Stimulated activated CD8-positive, alpha-beta memory T cell treated with anti-CD3 and anti-CD28 coated beads, Interleukin-4, amount 100 ng/mL, for 1 hour (primary cell): ENCODE data around the gene UBE2Q2.
A peak's percentile ranks its signal among the peaks of the same experiment; 100 is the strongest.
"Not testable (repeated sequence)": the region's sequence is repeated elsewhere in the genome, so short reads cannot be mapped to it uniquely, and the experiment has no call there.

Experiments used
- DNase-seq, 2 donors: peaks; one replicate each; pipeline ENCODE4 v3.0.0-alpha.2; 2020; ENCODE audit warnings: low read depth in 2 of 2, low spot score in 1 of 2

UBE2Q2 gene

GRCh38 chr15:75842722-75843677, at the start of gene UBE2Q2:
Gene UBE2Q2 (plus strand): TSS chr15:75843447. CDS start chr15:75843667, 220 bp downstream.
- DNase-seq, result peak; percentile 38 to 46

- no peak for DNase-seq
Measured at GRCh38 chr15:75796321-75796720, 46.9 kb upstream of the UBE2Q2 start.

GRCh38 chr15:75797146-75797545, 46.1 kb upstream of the UBE2Q2 start:
- DNase-seq, result not testable (repeated sequence)

GRCh38 chr15:75799190-75799589, 44.1 kb upstream of the UBE2Q2 start:
- DNase-seq, result no peak

- not testable (repeated sequence) for DNase-seq
Measured at GRCh38 chr15:75800409-75800808, 42.8 kb upstream of the UBE2Q2 start.

GRCh38 chr15:75801859-75802593, 41.2 kb upstream of the UBE2Q2 start:
- peak; percentile 48 to 62 for DNase-seq

- DNase-seq, result not testable (repeated sequence)
Measured at GRCh38 chr15:75807486-75807885, 35.8 kb upstream of the UBE2Q2 start.

- DNase-seq, result not testable (repeated sequence)
Measured at GRCh38 chr15:75808009-75808408, 35.2 kb upstream of the UBE2Q2 start.

- no peak for DNase-seq
Measured at GRCh38 chr15:75808563-75808962, 34.7 kb upstream of the UBE2Q2 start.

GRCh38 chr15:75809986-75810750, 33.1 kb upstream of the UBE2Q2 start:
- DNase-seq, result no peak

GRCh38 chr15:75810874-75811498, 32.3 kb upstream of the UBE2Q2 start:
- no peak for DNase-seq

- no peak for DNase-seq
Measured at GRCh38 chr15:75811626-75812025, 31.6 kb upstream of the UBE2Q2 start.

GRCh38 chr15:75814794-75815193, 28.5 kb upstream of the UBE2Q2 start:
- DNase-seq, result no peak

GRCh38 chr15:75815811-75816719, 27.2 kb upstream of the UBE2Q2 start:
- no peak for DNase-seq

- DNase-seq, result no peak
Measured at GRCh38 chr15:75817138-75817935, 25.9 kb upstream of the UBE2Q2 start.

GRCh38 chr15:75820206-75820605, 23.0 kb upstream of the UBE2Q2 start:
- no peak for DNase-seq

GRCh38 chr15:75821786-75822345, 21.4 kb upstream of the UBE2Q2 start:
- DNase-seq, result no peak

- DNase-seq, result no peak
Measured at GRCh38 chr15:75822685-75823278, 20.5 kb upstream of the UBE2Q2 start.
